ENCODE results near the gene MACROH2A2.
"Not testable (repeated sequence)": the region's sequence is repeated elsewhere in the genome, so short reads cannot be mapped to it uniquely, and the experiment has no call there.

The MACROH2A2 gene

GRCh38 chr10:70155255-70155838, 102.7 kb downstream of the MACROH2A2 start:
- no peak for DNase-seq (ENCODE audit: low read depth in 2 of 2)

GRCh38 chr10:70158113-70158512, 105.5 kb downstream of the MACROH2A2 start:
- no peak for DNase-seq (ENCODE audit: low read depth in 2 of 2)

- not testable (repeated sequence) for DNase-seq (ENCODE audit: low read depth in 2 of 2)
Measured at GRCh38 chr10:70159366-70159765, 106.7 kb downstream of the MACROH2A2 start.

GRCh38 chr10:70160798-70161197, 108.2 kb downstream of the MACROH2A2 start:
- DNase-seq (ENCODE audit: low read depth in 2 of 2) = no peak

All from stimulated activated CD4-positive, alpha-beta T cell treated with anti-CD3 and anti-CD28 coated beads, Interleukin-4, amount 100 ng/mL, for 48 hours (primary cell).